Fibroblast of mammary gland (primary cell): ENCODE measurements around the gene PRKAG3.
A peak's percentile ranks its signal among the peaks of the same experiment; 100 is the strongest.
"Not testable (repeated sequence)": the region's sequence is repeated elsewhere in the genome, so short reads cannot be mapped to it uniquely, and the experiment has no call there.

ENCODE experiments used
- DNase-seq: peaks from one replicate; pipeline ENCODE4 v3.0.0-alpha.2; 2010; ENCODE audit warnings: low read depth
- H3K4me3 ChIP-seq: 2 replicates; pipeline ENCODE4 v1.5.1; 2011; ENCODE audit warnings: low read depth, mild to moderate bottlenecking, low read length, moderate library complexity; ENCODE audit not compliant: control insufficient read depth
- TF ChIP-seq, protein P1 (sequence below): conservative IDR thresholded peaks from 2 replicates; pipeline ENCODE4 v1.5.1; 2011; ENCODE audit warnings: low read depth, low read length, inconsistent platforms; ENCODE audit not compliant: control insufficient read depth, insufficient read depth

The PRKAG3 gene

DNA sequence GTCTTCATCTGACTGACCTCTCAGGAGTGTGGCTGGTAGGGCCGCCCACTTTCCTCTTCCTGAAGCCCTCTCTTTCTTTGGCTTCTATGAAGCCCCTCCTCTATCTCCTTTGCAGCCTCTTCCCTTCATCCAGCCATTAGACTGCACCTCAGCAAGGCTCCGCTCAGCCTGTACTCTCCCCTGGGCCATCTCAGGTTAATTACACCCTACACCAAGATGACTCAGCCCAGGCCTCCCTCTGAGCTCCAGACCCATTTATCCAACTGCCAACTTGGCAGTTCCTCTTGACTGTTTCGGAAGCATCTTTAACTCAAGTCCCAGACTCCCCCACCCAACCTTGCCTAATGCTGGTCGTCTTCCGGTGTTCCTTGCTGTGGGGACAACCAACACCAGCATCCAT lies 22.2 kb upstream of the PRKAG3 start:
- no peak overlapping the region for H3K4me3 ChIP-seq
- DNase-seq = peak; percentile 59
- TF ChIP-seq, protein P1, sequence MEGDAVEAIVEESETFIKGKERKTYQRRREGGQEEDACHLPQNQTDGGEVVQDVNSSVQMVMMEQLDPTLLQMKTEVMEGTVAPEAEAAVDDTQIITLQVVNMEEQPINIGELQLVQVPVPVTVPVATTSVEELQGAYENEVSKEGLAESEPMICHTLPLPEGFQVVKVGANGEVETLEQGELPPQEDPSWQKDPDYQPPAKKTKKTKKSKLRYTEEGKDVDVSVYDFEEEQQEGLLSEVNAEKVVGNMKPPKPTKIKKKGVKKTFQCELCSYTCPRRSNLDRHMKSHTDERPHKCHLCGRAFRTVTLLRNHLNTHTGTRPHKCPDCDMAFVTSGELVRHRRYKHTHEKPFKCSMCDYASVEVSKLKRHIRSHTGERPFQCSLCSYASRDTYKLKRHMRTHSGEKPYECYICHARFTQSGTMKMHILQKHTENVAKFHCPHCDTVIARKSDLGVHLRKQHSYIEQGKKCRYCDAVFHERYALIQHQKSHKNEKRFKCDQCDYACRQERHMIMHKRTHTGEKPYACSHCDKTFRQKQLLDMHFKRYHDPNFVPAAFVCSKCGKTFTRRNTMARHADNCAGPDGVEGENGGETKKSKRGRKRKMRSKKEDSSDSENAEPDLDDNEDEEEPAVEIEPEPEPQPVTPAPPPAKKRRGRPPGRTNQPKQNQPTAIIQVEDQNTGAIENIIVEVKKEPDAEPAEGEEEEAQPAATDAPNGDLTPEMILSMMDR = no peak

DNA sequence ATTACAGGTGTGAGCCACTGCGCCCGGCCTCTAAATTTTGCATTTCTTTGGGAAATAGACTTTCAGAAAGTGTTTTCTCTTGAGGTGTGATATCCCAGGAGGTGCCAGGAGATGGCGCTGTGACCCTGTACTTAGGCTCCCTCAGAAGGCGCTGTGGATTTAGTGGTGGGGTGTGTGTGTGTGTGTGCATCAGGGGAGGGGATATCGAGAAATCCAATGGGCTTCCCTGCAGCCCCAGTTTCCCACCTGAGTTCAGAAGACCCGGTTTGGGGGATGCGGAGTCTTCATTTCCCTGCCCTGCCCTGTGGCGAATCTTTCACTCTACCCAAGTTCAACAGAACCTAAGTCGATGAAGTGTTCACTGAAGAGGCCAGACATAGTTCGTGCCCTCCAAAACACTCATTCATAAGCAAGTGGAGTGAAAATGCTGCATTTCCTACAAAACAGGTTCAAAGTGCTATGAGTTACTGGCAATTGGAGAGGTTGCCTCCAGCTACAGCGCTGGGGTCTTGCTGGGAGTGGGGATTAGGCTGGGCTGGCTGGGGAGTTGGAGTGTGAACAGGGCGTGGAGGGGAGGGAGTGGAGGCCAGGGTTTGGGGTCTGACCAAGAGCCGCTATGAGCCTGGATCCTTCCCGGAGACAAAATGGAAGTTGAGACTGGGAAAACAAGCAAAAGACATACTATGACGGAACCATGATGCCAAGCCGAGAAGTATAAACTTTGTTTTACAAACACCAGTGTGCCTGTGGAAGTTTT lies 21.5 kb upstream of the PRKAG3 start:
- TF ChIP-seq, protein P1 = peak; percentile 72
- peak; percentile 61 for DNase-seq
- no peak overlapping the region for H3K4me3 ChIP-seq

DNA sequence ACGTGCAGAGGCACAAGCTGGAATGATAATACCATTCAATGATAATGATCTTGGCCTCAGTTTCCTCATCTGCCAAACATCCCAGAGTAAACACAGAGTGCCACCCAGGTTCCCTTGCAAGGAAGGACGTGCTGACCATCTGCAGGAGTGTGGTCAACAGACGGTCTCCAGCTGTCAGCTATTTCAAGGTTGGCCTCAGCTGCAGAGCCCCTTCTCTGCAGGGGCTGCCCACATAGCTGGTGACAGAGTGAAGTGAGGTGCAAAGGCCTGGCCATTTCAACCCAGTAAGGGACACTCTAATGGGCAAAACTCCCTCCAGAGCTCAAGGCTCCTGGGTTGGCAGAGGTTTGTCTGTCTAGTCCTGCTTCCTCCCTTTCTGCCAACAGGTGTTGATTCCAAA lies 19.7 kb upstream of the PRKAG3 start:
- H3K4me3 ChIP-seq = no peak overlapping the region
- TF ChIP-seq, protein P1 = no peak
- DNase-seq = no peak

DNA sequence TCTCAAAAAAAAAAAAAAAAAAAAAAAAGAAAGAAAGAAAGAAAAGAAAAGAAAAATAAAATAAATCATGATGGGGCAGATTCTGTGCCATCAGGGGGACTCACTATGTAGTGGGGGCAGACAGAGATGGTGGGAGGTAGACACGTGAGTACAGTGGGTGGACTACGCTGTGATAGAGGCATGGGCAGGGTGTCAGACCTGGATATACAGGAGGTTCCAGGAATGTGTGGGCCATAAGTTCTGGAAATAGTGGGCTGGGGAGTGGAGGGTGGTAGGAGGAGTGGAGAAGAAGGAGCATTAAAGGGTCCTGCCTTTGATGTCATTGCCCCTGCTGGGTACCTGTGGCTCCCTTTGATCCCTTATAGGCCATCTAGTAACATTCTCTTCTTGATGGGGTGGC lies 19.2 kb upstream of the PRKAG3 start:
- DNase-seq = no peak
- TF ChIP-seq, protein P1 = no peak
- no peak overlapping the region for H3K4me3 ChIP-seq

DNA sequence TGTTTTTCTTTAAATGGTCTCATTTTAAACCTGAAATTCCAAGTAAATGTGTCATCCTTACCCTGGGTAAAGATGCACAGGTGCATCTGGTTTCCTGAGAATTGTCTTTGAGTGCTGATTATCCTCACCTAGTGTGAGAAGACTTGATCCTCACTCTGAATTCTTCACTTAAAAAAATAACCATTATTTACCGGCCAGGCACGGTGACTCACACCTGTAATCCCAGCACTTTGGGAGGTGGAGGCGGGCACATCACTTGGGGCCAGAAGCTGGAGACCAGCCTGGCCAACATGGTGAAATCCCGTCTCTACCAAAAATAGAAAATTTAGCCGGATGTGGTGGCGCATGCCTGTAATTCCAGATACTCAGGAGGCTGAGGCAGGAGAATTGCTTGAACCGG lies 18.1 kb upstream of the PRKAG3 start:
- no peak overlapping the region for H3K4me3 ChIP-seq
- DNase-seq = no peak
- TF ChIP-seq, protein P1 = no peak

DNA sequence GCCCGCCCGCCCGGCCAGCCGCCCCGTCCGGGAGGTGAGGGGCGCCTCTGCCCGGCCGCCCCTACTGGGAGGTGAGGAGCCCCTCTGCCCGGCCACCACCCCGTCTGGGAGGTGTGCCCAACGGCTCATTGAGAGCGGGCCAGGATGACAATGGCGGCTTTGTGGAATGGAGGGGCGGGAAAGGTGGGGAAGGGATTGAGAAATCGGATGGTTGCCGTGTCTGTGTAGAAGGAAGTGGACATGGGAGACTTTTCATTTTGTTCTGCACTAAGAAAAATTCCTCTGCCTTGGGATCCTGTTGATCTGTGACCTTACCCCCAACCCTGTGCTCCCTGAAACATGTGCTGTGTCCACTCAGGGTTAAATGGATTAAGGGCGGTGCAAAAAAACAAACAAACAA lies 15.4 kb upstream of the PRKAG3 start:
- not testable (repeated sequence) for DNase-seq, H3K4me3 ChIP-seq

DNA sequence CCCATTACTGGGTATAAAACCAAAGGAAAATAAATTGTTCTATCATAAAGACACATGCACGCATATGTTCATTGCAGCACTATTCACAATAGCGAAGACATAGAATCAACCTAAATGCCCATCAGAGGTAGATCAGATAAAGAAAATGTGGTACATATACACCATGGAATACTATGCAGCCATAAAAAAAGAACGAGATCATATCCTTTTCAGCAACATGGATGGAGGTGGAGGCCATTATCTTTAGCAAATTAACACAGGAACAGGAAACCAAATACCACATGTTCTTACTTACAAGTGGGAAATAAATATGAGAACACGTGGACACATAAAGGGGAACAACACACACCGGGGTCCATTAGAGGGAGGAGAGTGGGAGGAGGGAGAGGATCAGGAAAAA lies 12.7 kb upstream of the PRKAG3 start:
- DNase-seq = not testable (repeated sequence)

DNA sequence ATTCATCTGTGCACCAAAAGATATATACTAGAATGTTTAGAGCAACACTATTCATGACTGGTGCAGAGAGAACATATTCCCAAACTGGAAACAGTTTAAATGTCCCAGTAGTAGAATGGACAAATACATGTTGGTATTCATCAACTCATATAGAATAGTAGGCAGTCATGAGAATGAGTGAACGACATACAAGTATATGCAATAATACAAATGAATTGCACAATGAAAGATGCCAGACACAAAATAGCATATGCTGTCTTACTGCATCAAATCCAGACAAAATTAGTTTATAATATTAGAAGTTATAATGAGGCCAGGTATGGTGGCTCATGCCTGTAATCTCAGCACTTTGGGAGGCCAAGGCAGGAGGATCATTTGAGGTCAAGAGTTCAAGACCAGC lies 8.3 kb upstream of the PRKAG3 start:
- peak; percentile 6 for DNase-seq
- TF ChIP-seq, protein P1 = no peak
- no peak overlapping the region for H3K4me3 ChIP-seq

More for the DNA sequence above, 12.7 kb upstream of the PRKAG3 start:
- not testable (repeated sequence) for H3K4me3 ChIP-seq
